Activated T-helper 1 cell treated with anti-CD3 and anti-CD28 coated beads, Interleukin-12 subunit alpha, Interleukin-12 subunit beta, Interleukin-2, Interleukin-4 antibody, amounts not matched to agents 30 ng/mL and 10 ng/mL and 1 ng/mL, durations not matched to agents 14 hours and 24 hours and 36 hours (primary cell): ENCODE measurements around the gene VWA5B2. TPM values are rescaled to one million over a fixed set of nuclear protein-coding genes. Genes with fewer than 3 reads are reported as not detected.

Experiments
- DNase-seq: peaks from one replicate; pipeline ENCODE4 v3.0.0; 2021; ENCODE audit warnings: low spot score
- H3K27ac Mint-ChIP-seq: one replicate; pipeline ENCODE4 v1.8.0; 2021; ENCODE audit warnings: mild to moderate bottlenecking, mixed read lengths
- H3K27me3 Mint-ChIP-seq: one replicate; pipeline ENCODE4 v1.8.0; 2022; ENCODE audit warnings: mild to moderate bottlenecking, moderate library complexity, mixed read lengths; ENCODE audit not compliant: insufficient read depth
- H3K36me3 Mint-ChIP-seq: one replicate; pipeline ENCODE4 v1.8.0; 2021; ENCODE audit warnings: low read depth, mixed read lengths
- H3K4me1 Mint-ChIP-seq: one replicate; pipeline ENCODE4 v1.8.0; 2021; ENCODE audit warnings: low read depth, mixed read lengths
- H3K4me3 Mint-ChIP-seq: one replicate; pipeline ENCODE4 v1.8.0; 2021; ENCODE audit warnings: mild to moderate bottlenecking, moderate library complexity, mixed read lengths
- H3K9me3 Mint-ChIP-seq: one replicate; pipeline ENCODE4 v1.8.0; 2021; ENCODE audit warnings: mixed read lengths
- intact Hi-C: fragments of 100-400 bp; cut with micrococcal nuclease; formaldehyde crosslinking; loops from one replicate; pipeline ENCODE4 v1.15.1; 2024
- total RNA-seq: library from RNA; stranded (reverse); gene quantifications from 2 replicates; pipeline ENCODE4 v1.2.3, GENCODE V29; 2022

The VWA5B2 gene
- total RNA-seq = not detected in 2 replicates

- intact Hi-C loops = loop anchor here (5.0 kb wide), 1 partner anchor 33 kb away; the partner anchor contains the start of gene CAMK2N2
- Mint-ChIP-seq H3K36me3 (no peaks in the 10 kb centered on the region), H3K4me1 (peaks cover 14% of the 10 kb centered on the region), H3K9me3 (no peaks in the 10 kb centered on the region), H3K27ac (no peak within 1 kb of the TSS), H3K27me3 (peaks cover 52% of the 10 kb centered on the region), H3K4me3 (peak within 1 kb of the TSS; percentile 49)
- peak; percentile 54 for DNase-seq
Measured at GRCh38 chr3:184229394-184230080, at the start of gene VWA5B2. TSS of gene VWA5B2 (plus strand) at chr3:184229585. CDS start at chr3:184230529, 944 bp downstream.

- intact Hi-C loops = no loop called here
- no peaks in the 10 kb centered on the region for H3K9me3 Mint-ChIP-seq
- H3K27me3 Mint-ChIP-seq = no peaks in the 10 kb centered on the region
- no peak overlapping the region for H3K27ac Mint-ChIP-seq
- peaks cover 52% of the 10 kb centered on the region for H3K36me3 Mint-ChIP-seq
- H3K4me1 Mint-ChIP-seq = peaks cover 24% of the 10 kb centered on the region
- no peak for DNase-seq
- no peak overlapping the region for H3K4me3 Mint-ChIP-seq
Measured at GRCh38 chr3:184180165-184180564, 49.2 kb upstream of the VWA5B2 start.

- Mint-ChIP-seq H3K4me1 (peaks cover 18% of the 10 kb centered on the region), H3K27me3 (no peaks in the 10 kb centered on the region), H3K4me3 (no peak overlapping the region), H3K36me3 (peaks cover 54% of the 10 kb centered on the region), H3K27ac (no peak overlapping the region), H3K9me3 (no peaks in the 10 kb centered on the region)
- intact Hi-C loops = no loop called here
- DNase-seq = no peak
Measured at GRCh38 chr3:184181596-184181995, 47.8 kb upstream of the VWA5B2 start.

GRCh38 chr3:184183679-184184078 is 45.7 kb upstream of the VWA5B2 start:
- DNase-seq = no peak
- Mint-ChIP-seq H3K36me3 (peaks cover 49% of the 10 kb centered on the region), H3K4me1 (peaks cover 25% of the 10 kb centered on the region), H3K27me3 (no peaks in the 10 kb centered on the region), H3K4me3 (no peak overlapping the region), H3K27ac (no peak overlapping the region), H3K9me3 (no peaks in the 10 kb centered on the region)
- intact Hi-C loops = loop anchor here (2.0 kb wide), 1 partner anchor 1403 kb away; the partner anchor contains the start of gene SENP2

GRCh38 chr3:184184546-184185230 is 44.7 kb upstream of the VWA5B2 start:
- peaks cover 48% of the 10 kb centered on the region for H3K36me3 Mint-ChIP-seq
- intact Hi-C loops = loop anchor here (1.0 to 5.0 kb wide), 5 partner anchors 10 to 1402 kb away; partner anchors contain the start of genes AP2M1, DVL3, KLHL24 and PARL
- H3K4me1 Mint-ChIP-seq = peaks cover 25% of the 10 kb centered on the region
- DNase-seq = no peak
- no peaks in the 10 kb centered on the region for H3K27me3 Mint-ChIP-seq
- peak overlapping the region; percentile 84 for H3K27ac Mint-ChIP-seq
- H3K4me3 Mint-ChIP-seq = peak overlapping the region; percentile 98
- no peaks in the 10 kb centered on the region for H3K9me3 Mint-ChIP-seq

GRCh38 chr3:184185461-184186183 is 43.8 kb upstream of the VWA5B2 start:
- peaks cover 25% of the 10 kb centered on the region for H3K4me1 Mint-ChIP-seq
- H3K36me3 Mint-ChIP-seq = peaks cover 47% of the 10 kb centered on the region
- peak overlapping the region; percentile 98 for H3K4me3 Mint-ChIP-seq
- H3K27ac Mint-ChIP-seq = peak overlapping the region; percentile 89
- intact Hi-C loops = loop anchor here (1.0 to 5.0 kb wide), 12 partner anchors 11 to 1401 kb away; partner anchors contain the start of genes ABCC5, AP2M1, DVL3 and EEF1AKMT4
- H3K27me3 Mint-ChIP-seq = no peaks in the 10 kb centered on the region
- DNase-seq = peak; percentile 99
- no peaks in the 10 kb centered on the region for H3K9me3 Mint-ChIP-seq

GRCh38 chr3:184186184-184186901 is 43.0 kb upstream of the VWA5B2 start, which contains the start of gene ABCF3:
TSS of gene ABCF3 (plus strand) at chr3:184186199. CDS start at chr3:184186208, 9 bp downstream.
- Mint-ChIP-seq H3K4me3 (peak within 1 kb of the TSS; percentile 98), H3K27ac (peak within 1 kb of the TSS; percentile 89), H3K27me3 (no peaks in the 10 kb centered on the region), H3K36me3 (peaks cover 40% of the 10 kb centered on the region), H3K9me3 (no peaks in the 10 kb centered on the region), H3K4me1 (peaks cover 25% of the 10 kb centered on the region)
- DNase-seq = no peak
- intact Hi-C loops = loop anchor here (1.0 to 5.0 kb wide), 9 partner anchors 51 to 1088 kb away; partner anchors contain the start of genes ABCC5, EEF1AKMT4, EIF2B5 and EIF4G1

- no peak for DNase-seq
- peaks cover 37% of the 10 kb centered on the region for H3K36me3 Mint-ChIP-seq
- H3K27me3 Mint-ChIP-seq = no peaks in the 10 kb centered on the region
- H3K4me3 Mint-ChIP-seq = peak overlapping the region; percentile 98
- H3K4me1 Mint-ChIP-seq = peaks cover 25% of the 10 kb centered on the region
- intact Hi-C loops = loop anchor here (1.0 to 5.0 kb wide), 9 partner anchors 52 to 1088 kb away; partner anchors contain the start of genes ABCC5, EEF1AKMT4, EIF2B5 and EIF4G1
- H3K9me3 Mint-ChIP-seq = no peaks in the 10 kb centered on the region
- H3K27ac Mint-ChIP-seq = peak overlapping the region; percentile 89
Measured at GRCh38 chr3:184186902-184187207, 42.5 kb upstream of the VWA5B2 start.

GRCh38 chr3:184188080-184188479 is 41.3 kb upstream of the VWA5B2 start:
- no peaks in the 10 kb centered on the region for H3K27me3 Mint-ChIP-seq
- no peak for DNase-seq
- H3K36me3 Mint-ChIP-seq = peaks cover 44% of the 10 kb centered on the region
- intact Hi-C loops = loop anchor here (5.0 kb wide), 2 partner anchors 306 to 551 kb away; partner anchors contain the start of genes KLHL24 and PARL
- peaks cover 25% of the 10 kb centered on the region for H3K4me1 Mint-ChIP-seq
- no peaks in the 10 kb centered on the region for H3K9me3 Mint-ChIP-seq
- no peak overlapping the region for H3K27ac Mint-ChIP-seq
- H3K4me3 Mint-ChIP-seq = peak overlapping the region; percentile 4

- H3K36me3 Mint-ChIP-seq = peaks cover 49% of the 10 kb centered on the region
- no peak for DNase-seq
- H3K4me1 Mint-ChIP-seq = peaks cover 25% of the 10 kb centered on the region
- intact Hi-C loops = loop anchor here (5.0 kb wide), 2 partner anchors 307 to 552 kb away; partner anchors contain the start of genes KLHL24 and PARL
- H3K4me3 Mint-ChIP-seq = no peak overlapping the region
- no peak overlapping the region for H3K27ac Mint-ChIP-seq
- H3K27me3 Mint-ChIP-seq = no peaks in the 10 kb centered on the region
- H3K9me3 Mint-ChIP-seq = no peaks in the 10 kb centered on the region
Measured at GRCh38 chr3:184189421-184189820, 40.0 kb upstream of the VWA5B2 start.

GRCh38 chr3:184192889-184193288 is 36.5 kb upstream of the VWA5B2 start:
- Mint-ChIP-seq H3K4me1 (no peaks in the 10 kb centered on the region), H3K27me3 (no peaks in the 10 kb centered on the region), H3K4me3 (no peak overlapping the region), H3K9me3 (no peaks in the 10 kb centered on the region), H3K36me3 (peaks cover 42% of the 10 kb centered on the region), H3K27ac (no peak overlapping the region)
- DNase-seq = no peak
- intact Hi-C loops = no loop called here

GRCh38 chr3:184193991-184194539 is 35.3 kb upstream of the VWA5B2 start:
- DNase-seq = no peak
- no peaks in the 10 kb centered on the region for H3K4me1 Mint-ChIP-seq
- H3K9me3 Mint-ChIP-seq = no peaks in the 10 kb centered on the region
- no peak overlapping the region for H3K4me3 Mint-ChIP-seq
- intact Hi-C loops = no loop called here
- no peak overlapping the region for H3K27ac Mint-ChIP-seq
- peaks cover 38% of the 10 kb centered on the region for H3K36me3 Mint-ChIP-seq
- H3K27me3 Mint-ChIP-seq = no peaks in the 10 kb centered on the region
